ENCODE results near the gene CEP170B.

- TF ChIP-seq CTCF (IDR thresholded peaks at IDR 0.05) (no peak), POLR2A (IDR thresholded peaks at IDR 0.05) (no peak), POLR2AphosphoS5 (IDR thresholded peaks at IDR 0.05) (no peak), EP300 (IDR thresholded peaks at IDR 0.05) (no peak)
Observed at GRCh38 chr14:104878582-104878981, 13.5 kb downstream of the CEP170B start.
